Adrenal gland (tissue), 12 donors: Measurements from ENCODE around the gene CRYGS. TPM values are rescaled to one million over a fixed set of nuclear protein-coding genes. Genes with fewer than 3 reads are reported as not detected.
"Not testable (repeated sequence)": the region's sequence is repeated elsewhere in the genome, so short reads cannot be mapped to it uniquely, and the experiment has no call there.

ENCODE experiments used
- DNase-seq, 7 donors: peaks; one replicate each; pipeline ENCODE4 v3.0.0-alpha.2; 2019 to 2020
- H3K27ac ChIP-seq, 5 donors: fragments of 200-600 bp; sonication (generic) in 4 of 5; 1 replicate in 3 of 5; 2 replicates in 2 of 5; pipeline versions ENCODE4 v1.5.1 to v1.8.0; 2016 to 2020; ENCODE audit warnings: mild to moderate bottlenecking in 1 of 5
- H3K27me3 ChIP-seq: fragments of 200-600 bp; 2 replicates; pipeline ENCODE4 v1.8.0; 2021
- H3K36me3 ChIP-seq, 2 donors: fragments of 200-600 bp; replicated peaks in 1 of 2; 1 replicate in 1 of 2; 2 replicates in 1 of 2; pipeline versions ENCODE4 v1.5.1 to v1.8.0; 2018 to 2022
- H3K4me1 ChIP-seq, 2 donors: fragments of 200-600 bp; replicated peaks in 1 of 2; 1 replicate in 1 of 2; 2 replicates in 1 of 2; pipeline versions ENCODE4 v1.5.1 to v1.8.0; 2018 to 2021
- H3K4me3 ChIP-seq, 4 donors: fragments of 200-600 bp; sonication (generic) in 3 of 4; one replicate each; pipeline ENCODE4 v1.5.1; 2016 to 2018
- H3K9me3 ChIP-seq, 3 donors: fragments of 200-600 bp; sonication (generic) in 1 of 3; replicated peaks in 1 of 3; 1 replicate in 2 of 3; 2 replicates in 1 of 3; pipeline versions ENCODE4 v1.5.1 to v1.8.0; 2016 to 2021
- POLR2A ChIP-seq, 2 donors: fragments of 450-650 bp; IDR thresholded peaks; one replicate each; pipeline ENCODE4 v1.6.1; 2017; ENCODE audit warnings: antibody characterized with exemption in 2 of 2, mild to moderate bottlenecking in 2 of 2, moderate library complexity in 1 of 2
- WGBS, 4 donors: extraction: QIAGEN DNeasy Blood & Tissue Kit in 2 of 4; methylation state at CpG; one replicate each; pipeline versions ENCODE4 v1.1.5 to v1.1.7; 2013 to 2017; 5-methylcytosine and 5-hydroxymethylcytosine counted together
- intact Hi-C, 2 donors: fragments of 100-400 bp; cut with DNase I; formaldehyde crosslinking; loops; one replicate each; pipeline versions ENCODE4 v1.14.1 to v1.15.0; 2022 to 2023
- polyA plus RNA-seq, 3 donors: library from polyadenylated mRNA; stranded (reverse); fragments of 200-250 nt in 2 of 3; fragments of 350-450 nt in 1 of 3; fragmentation: Illumina TruSeq in 1 of 3; extraction: RNeasy Lipid Tissue Mini Kit (QIAGEN cat#74804) in 1 of 3; gene quantifications; one replicate each; pipeline ENCODE4 v1.2.3, GENCODE V29; 2013 to 2014
- total RNA-seq, 9 donors: library from RNA; depleted of rRNA in 4 of 9; stranded (reverse); fragments of >200 nt in 4 of 9; fragments of 120-200 nt in 1 of 9; fragmentation: NEBNext Ultra II Directional in 1 of 9; extraction: Animal tissue kit (Norgen Biotek cat#: 25700) in 1 of 9; gene quantifications; one replicate each; pipeline versions ENCODE4 v1.1.0 to v1.2.4, GENCODE V29; 2013 to 2023
- TF ChIP-seq, protein P1 (sequence below), 6 experiments: fragments of 450-650 bp in 4 of 6; fragments of 200-600 bp in 2 of 6; sonication (generic) in 1 of 6; IDR thresholded peaks; 1 replicate in 5 of 6; 2 replicates in 1 of 6; pipeline versions ENCODE4 v1.5.1 to v1.8.0; 2016 to 2021; ENCODE audit warnings: antibody characterized with exemption in 6 of 6, mild to moderate bottlenecking in 2 of 6, moderate library complexity in 1 of 6
- donor health status: healthy with polysubstance abuse.
- donor health status: Bipolar disorder and iron deficiency.
- donor health status: DM: yes; HTN: yes; CAD: no.
- donor health status: DM: no; HTN: no; CAD: no.
- donor health status: DM: no; HTN: no; CAD: no.
- donor health status: DM: yes; HTN: yes; CAD: no.

CRYGS gene
- total and polyA plus RNA-seq, 12 donors: 0.78 to 22.0 (median 2.4) TPM

DNA sequence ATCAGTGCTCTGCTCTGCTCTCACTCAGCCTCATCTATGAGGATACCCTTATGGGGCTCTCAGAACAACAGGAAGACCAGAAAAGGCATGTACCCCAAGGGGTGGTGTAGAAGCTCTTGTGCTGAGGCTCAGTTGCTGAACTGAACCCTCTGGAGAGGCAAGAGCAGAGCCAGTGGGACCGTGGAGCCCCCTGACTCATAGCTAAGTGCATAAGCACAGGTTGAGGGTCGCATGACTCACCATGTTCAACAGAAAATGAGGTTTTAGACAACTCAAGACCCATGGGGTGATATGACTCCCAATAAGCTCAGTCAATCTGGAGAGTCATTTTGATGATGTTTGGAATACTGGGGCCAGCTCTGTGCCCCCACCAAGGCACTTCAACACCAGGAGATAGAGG lies 37.3 kb downstream of the CRYGS start:
- WGBS, 4 donors: 67 to 76% (median 73%) methylated on average over 2 of the region's 2 CpGs
- intact Hi-C loops: no loop called here

DNA sequence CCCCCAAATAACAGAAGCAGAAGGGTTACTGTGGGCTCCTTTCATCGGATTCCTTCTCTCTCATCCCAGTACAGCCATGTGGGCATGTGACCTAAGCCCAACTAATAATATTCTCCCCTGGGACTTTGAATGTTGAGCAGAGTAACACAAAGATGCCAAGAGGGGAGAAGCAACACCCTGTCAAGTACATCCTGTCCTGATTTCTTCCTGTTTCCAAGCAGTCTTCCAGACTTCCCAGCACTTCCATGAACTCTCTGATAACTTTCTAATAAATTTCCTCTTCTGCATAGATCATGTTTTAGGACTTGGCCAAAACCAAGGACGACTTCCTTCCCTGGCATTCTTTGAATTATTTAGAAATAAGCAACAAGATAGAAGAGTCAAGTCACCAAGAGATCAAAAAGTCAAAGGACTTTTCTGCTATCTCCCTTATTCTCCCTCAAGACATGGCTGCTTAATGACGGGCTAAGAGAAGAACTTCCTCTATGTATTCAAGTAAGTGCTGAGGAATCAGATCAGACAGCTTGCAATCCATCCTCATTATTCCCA lies 37.9 kb downstream of the CRYGS start:
- peak overlapping the region in 2 of 5 donors; percentile 59 to 76 for H3K27ac ChIP-seq
- intact Hi-C loops: no loop called here
- 49 to 56% (median 49%) methylated on average over 3 of the region's 3 CpGs for WGBS, 4 donors
- H3K9me3 ChIP-seq: no peaks in the 10 kb centered on the region
- H3K4me1 ChIP-seq: peaks cover 0 to 19% of the 10 kb centered on the region in 2 donors
- no peaks in the 10 kb centered on the region for H3K27me3 ChIP-seq
- peak in 3 of 7 donors; percentile 17 to 60 (median 26) for DNase-seq
- TF ChIP-seq, protein P1, sequence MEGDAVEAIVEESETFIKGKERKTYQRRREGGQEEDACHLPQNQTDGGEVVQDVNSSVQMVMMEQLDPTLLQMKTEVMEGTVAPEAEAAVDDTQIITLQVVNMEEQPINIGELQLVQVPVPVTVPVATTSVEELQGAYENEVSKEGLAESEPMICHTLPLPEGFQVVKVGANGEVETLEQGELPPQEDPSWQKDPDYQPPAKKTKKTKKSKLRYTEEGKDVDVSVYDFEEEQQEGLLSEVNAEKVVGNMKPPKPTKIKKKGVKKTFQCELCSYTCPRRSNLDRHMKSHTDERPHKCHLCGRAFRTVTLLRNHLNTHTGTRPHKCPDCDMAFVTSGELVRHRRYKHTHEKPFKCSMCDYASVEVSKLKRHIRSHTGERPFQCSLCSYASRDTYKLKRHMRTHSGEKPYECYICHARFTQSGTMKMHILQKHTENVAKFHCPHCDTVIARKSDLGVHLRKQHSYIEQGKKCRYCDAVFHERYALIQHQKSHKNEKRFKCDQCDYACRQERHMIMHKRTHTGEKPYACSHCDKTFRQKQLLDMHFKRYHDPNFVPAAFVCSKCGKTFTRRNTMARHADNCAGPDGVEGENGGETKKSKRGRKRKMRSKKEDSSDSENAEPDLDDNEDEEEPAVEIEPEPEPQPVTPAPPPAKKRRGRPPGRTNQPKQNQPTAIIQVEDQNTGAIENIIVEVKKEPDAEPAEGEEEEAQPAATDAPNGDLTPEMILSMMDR (IDR thresholded peaks at IDR 0.05): no peak
- no peak for TF ChIP-seq POLR2A (IDR thresholded peaks at IDR 0.05)
- no peaks in the 10 kb centered on the region for H3K36me3 ChIP-seq
- H3K4me3 ChIP-seq: no peak overlapping the region

More for the DNA sequence above, 37.3 kb downstream of the CRYGS start:
- no peaks in the 10 kb centered on the region for H3K36me3 ChIP-seq
- no peaks in the 10 kb centered on the region for H3K27me3 ChIP-seq
- no peak overlapping the region for H3K4me3 ChIP-seq
- peak overlapping the region in 2 of 5 donors; percentile 59 to 76 for H3K27ac ChIP-seq
- no peak for DNase-seq
- H3K4me1 ChIP-seq: peaks cover 0 to 19% of the 10 kb centered on the region in 2 donors
- no peaks in the 10 kb centered on the region for H3K9me3 ChIP-seq
- TF ChIP-seq POLR2A (IDR thresholded peaks at IDR 0.05): no peak
- TF ChIP-seq, protein P1 (IDR thresholded peaks at IDR 0.05): no peak

DNA sequence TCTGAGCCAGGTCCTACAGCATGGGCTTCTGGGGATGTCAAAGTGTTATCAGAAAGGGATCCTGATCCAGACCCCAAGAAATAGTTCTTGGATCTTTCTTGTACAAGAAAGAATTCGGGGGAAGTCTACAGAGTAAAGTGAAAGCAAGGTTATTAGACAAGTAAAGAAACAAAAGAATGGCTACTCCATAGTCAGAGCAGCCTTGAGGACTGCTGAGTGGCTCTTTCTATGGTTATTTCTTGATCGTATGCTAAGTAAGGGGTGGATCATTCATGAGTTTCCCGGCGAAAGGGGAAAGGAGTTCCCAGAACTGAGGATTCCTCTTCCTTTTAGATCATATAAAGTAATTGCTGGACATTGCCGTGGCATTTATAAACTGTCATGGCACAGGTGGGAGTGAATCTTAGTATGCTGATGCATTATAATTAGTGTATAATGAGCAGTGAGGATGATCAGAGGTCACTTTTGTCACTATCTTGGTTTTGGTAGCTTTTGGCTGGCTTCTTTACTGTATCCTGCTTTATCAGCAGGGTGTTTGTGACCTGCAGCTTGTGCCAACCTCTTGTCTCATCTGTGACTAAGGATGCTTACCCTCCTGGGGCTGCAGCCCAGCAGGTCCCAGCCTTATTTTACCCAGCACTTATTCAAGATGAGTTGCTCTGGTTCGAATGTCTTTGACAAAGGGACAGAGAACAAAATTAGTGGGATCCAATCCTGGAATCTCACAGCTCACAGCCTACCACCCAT lies 41.0 kb downstream of the CRYGS start:
- no peak overlapping the region for H3K4me3 ChIP-seq
- intact Hi-C loops: no loop called here
- no peaks in the 10 kb centered on the region for H3K9me3 ChIP-seq
- WGBS, 4 donors: 44 to 54% (median 52%) methylated on average over 6 of the region's 6 CpGs
- no peak for DNase-seq
- peak overlapping the region in 2 of 5 donors; percentile 26 to 69 for H3K27ac ChIP-seq
- no peaks in the 10 kb centered on the region for H3K27me3 ChIP-seq
- peaks cover 0 to 19% of the 10 kb centered on the region in 2 donors for H3K4me1 ChIP-seq
- no peaks in the 10 kb centered on the region for H3K36me3 ChIP-seq
- TF ChIP-seq, protein P1 (IDR thresholded peaks at IDR 0.05): no peak
- TF ChIP-seq POLR2A (IDR thresholded peaks at IDR 0.05): no peak

DNA sequence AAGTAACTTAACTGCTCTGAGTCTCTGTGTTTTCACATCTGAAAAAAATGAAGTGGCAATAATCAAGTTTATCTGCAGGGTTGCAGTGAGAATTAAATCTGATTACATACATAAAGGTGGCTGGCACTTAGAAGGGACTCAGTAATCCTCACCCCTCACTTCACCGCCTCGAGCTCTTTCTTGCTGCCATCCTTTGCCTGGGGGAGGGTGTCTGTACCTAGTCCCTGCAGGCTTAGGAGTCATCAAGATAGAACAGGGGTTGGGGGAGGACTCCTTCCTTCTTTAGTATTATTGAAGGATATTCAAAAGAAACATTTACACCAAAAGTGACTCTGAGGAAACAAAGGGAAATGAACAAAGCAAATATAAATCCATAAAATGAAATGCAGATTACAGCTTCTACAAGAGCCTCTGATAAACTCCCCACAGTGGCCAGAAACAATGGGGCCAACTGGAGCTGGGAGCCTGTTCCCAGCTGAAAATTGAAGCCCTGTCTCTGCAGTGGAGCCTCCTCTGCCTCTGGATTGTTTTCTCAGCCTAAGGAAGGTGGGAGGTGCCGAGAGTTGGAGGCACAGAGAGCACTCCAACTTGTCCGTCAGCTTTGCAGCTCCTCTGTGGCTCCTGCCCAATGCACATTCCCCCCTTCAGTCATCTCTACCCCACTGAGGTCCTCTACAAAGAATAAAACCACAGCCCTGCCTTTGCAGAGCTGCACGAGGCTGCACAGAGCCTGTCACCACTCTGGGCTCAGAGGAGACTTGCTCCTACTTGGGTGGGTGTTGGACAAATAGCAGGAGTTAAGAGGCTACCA lies 41.8 kb downstream of the CRYGS start:
- Histone ChIP-seq H3K4me1 (peaks cover 0 to 19% of the 10 kb centered on the region in 2 donors), H3K9me3 (no peaks in the 10 kb centered on the region), H3K36me3 (no peaks in the 10 kb centered on the region), H3K27me3 (no peaks in the 10 kb centered on the region), H3K27ac (peak overlapping the region in 2 of 5 donors; percentile 26 to 69), H3K4me3 (no peak overlapping the region)
- no peak for TF ChIP-seq POLR2A (IDR thresholded peaks at IDR 0.05)
- TF ChIP-seq, protein P1 (IDR thresholded peaks at IDR 0.05): no peak
- DNase-seq: no peak
- intact Hi-C loops: no loop called here
- 40 to 66% (median 58%) methylated on average over 4 to 5 of the region's 5 CpGs for WGBS, 4 donors

DNA sequence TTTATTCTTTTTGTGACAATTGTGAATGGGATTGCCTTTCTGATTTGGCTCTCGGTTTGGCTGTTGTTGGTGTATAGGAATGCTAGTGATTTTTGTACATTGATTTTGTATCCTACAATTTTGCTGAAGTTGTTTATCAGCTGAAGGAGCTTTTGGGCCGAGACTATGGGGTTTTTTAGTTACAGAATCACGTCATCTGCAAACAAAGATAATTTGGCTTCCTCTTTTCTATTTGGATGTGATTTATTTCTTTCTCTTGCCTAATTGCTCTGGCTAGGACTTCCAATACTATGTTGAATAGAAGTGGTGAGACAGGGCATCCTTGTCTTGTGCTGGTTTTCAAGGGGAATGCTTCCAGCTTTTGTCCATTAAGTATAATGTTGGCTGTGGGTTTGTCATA lies 44.2 kb downstream of the CRYGS start:
- peaks cover 0 to 19% of the 10 kb centered on the region in 2 donors for H3K4me1 ChIP-seq
- H3K4me3 ChIP-seq, H3K36me3 ChIP-seq, H3K9me3 ChIP-seq, H3K27me3 ChIP-seq, DNase-seq, H3K27ac ChIP-seq, intact Hi-C loops: not testable (repeated sequence)
- WGBS, 4 donors: 46 to 65% (median 55%) methylated on average over 3 of the region's 3 CpGs

DNA sequence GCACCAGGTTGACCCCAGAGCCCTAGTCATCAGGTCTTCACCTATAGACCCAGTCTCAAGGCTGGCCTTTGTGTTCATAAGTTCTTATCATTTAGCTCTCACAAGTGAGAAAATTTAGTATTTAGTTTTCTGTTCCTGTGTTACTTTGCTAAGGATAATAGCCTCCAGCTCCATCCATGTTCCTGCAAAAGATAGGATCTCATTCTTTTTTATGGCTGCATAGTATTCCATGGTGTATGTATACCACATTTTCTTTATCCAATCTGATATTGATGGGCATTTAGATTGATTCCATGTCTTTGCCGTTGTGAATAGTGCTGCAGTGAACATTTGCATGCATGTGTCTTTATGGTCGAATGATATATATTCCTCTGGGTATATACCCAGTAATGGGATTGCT lies 46.2 kb downstream of the CRYGS start:
- H3K9me3 ChIP-seq, DNase-seq, H3K27ac ChIP-seq, intact Hi-C loops, H3K4me3 ChIP-seq, H3K36me3 ChIP-seq, H3K27me3 ChIP-seq: not testable (repeated sequence)
- WGBS, 4 donors: 81 to 96% (median 88%) methylated on average over 2 of the region's 2 CpGs
- peaks cover 0 to 10% of the 10 kb centered on the region in 2 donors for H3K4me1 ChIP-seq
